Posterior vena cava (tissue), 2 donors: ENCODE measurements around the gene COL8A1. TPM values are rescaled to one million over a fixed set of nuclear protein-coding genes. Genes with fewer than 3 reads are reported as not detected.

ENCODE experiments used
- DNase-seq: peaks from one replicate; pipeline ENCODE4 v3.0.0-alpha.2; 2020; ENCODE audit warnings: low spot score
- intact Hi-C, 2 donors: fragments of 100-400 bp; cut with DNase I; formaldehyde crosslinking; loops; one replicate each; pipeline versions ENCODE4 v1.14.1 to v1.14.2; 2022 to 2023
- total RNA-seq, 2 donors: library from RNA; stranded (reverse); fragmentation: NEBNext Ultra II Directional; extraction: Animal tissue kit (Norgen Biotek cat#: 25700); gene quantifications; one replicate each; pipeline ENCODE4 v1.2.1, GENCODE V29; 2021
- donor health status: DM: yes; HTN: yes; CAD: no.
- donor health status: DM: yes; HTN: yes; CAD: no.

The COL8A1 gene
- total RNA-seq, 2 donors from 2014 or later: 80.6 to 105 TPM

GRCh38 chr3:99772171-99772570 is 133.8 kb downstream of the COL8A1 start:
- no peak for DNase-seq
- intact Hi-C loops: no loop called here

GRCh38 chr3:99772671-99773070 is 134.3 kb downstream of the COL8A1 start:
- intact Hi-C loops: no loop called here
- DNase-seq: no peak

DNA sequence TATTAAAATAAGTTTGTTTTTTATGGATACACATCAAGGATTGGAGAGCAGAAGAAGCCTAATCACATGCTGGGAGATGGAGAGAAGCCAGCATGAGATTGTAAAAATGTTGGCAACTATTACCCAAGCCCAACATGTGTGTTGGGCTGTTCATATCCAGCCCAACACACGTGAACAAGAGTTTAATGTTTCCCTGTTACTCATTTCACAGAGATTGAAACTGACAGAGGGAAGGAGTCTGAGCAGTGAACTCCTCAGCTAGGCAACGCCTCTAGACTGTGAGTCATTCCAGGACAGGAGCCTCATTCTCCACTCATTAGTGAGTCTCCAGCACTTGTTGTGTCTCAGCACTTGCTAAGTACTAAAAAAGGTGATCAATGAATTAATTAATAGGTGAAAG is 136.1 kb downstream of the COL8A1 start:
- no peak for DNase-seq
- intact Hi-C loops: no loop called here

GRCh38 chr3:99776516-99777209 is 138.3 kb downstream of the COL8A1 start:
- no peak for DNase-seq
- intact Hi-C loops: no loop called here

- intact Hi-C loops: no loop called here
- DNase-seq: no peak
These were observed 138.8 kb downstream of the COL8A1 start for GRCh38 chr3:99777210-99777549.

DNA sequence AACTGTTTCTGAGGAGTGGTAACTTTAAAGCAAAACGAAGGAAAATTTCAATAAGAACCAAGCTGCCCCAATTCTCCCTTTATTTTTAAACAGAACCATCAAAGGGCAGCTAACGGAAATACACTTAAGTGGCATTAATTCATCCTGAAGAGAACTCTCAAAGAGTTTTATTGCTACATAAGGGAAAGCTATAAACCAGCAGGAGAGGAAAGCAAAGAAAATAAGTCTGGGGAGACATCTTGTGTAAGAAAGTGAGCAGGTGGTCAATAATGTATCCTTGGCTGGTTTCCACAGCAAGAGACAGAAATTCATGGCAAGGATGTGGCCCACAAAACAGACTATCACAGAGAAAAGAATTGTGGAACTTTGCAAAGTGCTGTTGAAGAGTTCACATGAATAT is 139.3 kb downstream of the COL8A1 start:
- no peak for DNase-seq
- intact Hi-C loops: no loop called here

- no peak for DNase-seq
- intact Hi-C loops: no loop called here
These were observed 142.4 kb downstream of the COL8A1 start for GRCh38 chr3:99780749-99781148.

DNA sequence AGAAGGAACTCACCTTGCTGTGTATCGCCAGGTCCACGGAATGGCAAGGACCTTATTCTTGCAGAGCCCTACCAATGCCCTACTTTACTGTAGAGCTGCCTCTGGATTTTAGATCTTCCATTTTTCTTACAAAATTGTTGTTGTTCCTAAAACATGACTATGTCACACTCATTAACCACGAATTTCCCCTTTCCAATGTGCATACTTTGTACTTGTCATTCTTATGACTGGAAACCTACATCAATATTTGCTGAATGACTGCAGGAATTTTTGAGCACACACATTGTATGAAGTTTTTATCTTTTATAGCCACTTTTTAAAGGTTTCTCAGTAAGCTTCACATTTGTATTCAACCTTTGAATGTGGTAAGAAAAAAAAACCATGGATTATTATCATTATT is 143.4 kb downstream of the COL8A1 start:
- no peak for DNase-seq
- intact Hi-C loops: no loop called here

- DNase-seq: no peak
- intact Hi-C loops: no loop called here
These were observed 144.7 kb downstream of the COL8A1 start for GRCh38 chr3:99783011-99783573.

- no peak for DNase-seq
- intact Hi-C loops: no loop called here
These were observed 150.8 kb downstream of the COL8A1 start for GRCh38 chr3:99789011-99789721.

- intact Hi-C loops: no loop called here
- DNase-seq: no peak
These were observed 156.1 kb downstream of the COL8A1 start for GRCh38 chr3:99794485-99794884.

DNA sequence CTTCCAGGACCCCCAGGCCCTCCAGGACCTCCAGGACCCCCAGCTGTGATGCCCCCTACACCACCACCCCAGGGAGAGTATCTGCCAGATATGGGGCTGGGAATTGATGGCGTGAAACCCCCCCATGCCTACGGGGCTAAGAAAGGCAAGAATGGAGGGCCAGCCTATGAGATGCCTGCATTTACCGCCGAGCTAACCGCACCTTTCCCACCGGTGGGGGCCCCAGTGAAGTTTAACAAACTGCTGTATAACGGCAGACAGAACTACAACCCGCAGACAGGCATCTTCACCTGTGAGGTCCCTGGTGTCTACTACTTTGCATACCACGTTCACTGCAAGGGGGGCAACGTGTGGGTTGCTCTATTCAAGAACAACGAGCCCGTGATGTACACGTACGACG is 157.2 kb downstream of the COL8A1 start:
- DNase-seq: no peak
- intact Hi-C loops: no loop called here

DNA sequence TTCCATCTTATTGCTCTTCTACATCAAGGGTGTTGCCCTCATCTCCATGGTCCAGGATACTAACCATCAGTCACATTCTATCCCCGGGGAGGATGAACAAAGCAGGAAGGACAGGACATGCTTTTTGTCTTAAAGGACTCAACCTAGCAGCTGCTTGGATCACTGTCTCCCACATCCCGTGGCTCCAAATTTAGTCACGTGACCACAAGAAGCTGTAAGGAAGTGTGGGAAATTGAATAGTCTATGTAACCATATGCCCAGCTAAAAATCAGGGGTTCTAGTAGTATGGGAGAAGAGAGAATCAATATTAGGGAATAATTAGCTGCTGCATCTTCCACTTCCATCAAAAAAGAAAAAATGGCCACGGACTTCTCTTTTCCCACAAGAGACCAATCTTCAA is 161.0 kb downstream of the COL8A1 start:
- intact Hi-C loops: no loop called here
- DNase-seq: no peak

- no peak for DNase-seq
- intact Hi-C loops: no loop called here
These were observed 164.9 kb downstream of the COL8A1 start for GRCh38 chr3:99803297-99803696.

GRCh38 chr3:99805160-99805559 is 166.8 kb downstream of the COL8A1 start:
- intact Hi-C loops: no loop called here

GRCh38 chr3:99808163-99808794 is 169.9 kb downstream of the COL8A1 start:
- intact Hi-C loops: no loop called here
- no peak for DNase-seq

More at GRCh38 chr3:99805160-99805559, 166.8 kb downstream of the COL8A1 start:
- DNase-seq: no peak

DNA sequence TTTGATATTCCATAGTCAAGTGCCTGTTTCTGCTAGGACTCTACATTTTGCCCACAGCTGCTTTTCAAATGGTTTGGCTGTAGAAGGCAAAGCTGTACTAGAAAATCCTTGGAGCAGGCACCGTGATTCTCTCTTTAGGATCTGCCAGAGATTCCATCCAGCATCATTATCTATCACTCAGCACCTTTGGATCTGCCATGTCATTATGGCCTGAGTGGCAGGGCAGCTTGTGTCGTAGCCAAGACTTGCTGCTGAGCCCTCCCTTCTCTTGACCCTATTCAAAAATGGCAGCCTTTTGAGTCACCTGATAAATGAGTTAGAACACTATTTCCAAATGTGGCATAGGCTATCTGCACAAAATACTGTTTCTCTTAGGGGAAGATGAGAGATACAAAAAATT is 171.2 kb downstream of the COL8A1 start:
- DNase-seq: no peak
- intact Hi-C loops: no loop called here

GRCh38 chr3:99810403-99810802 is 172.0 kb downstream of the COL8A1 start:
- no peak for DNase-seq
- intact Hi-C loops: no loop called here

DNA sequence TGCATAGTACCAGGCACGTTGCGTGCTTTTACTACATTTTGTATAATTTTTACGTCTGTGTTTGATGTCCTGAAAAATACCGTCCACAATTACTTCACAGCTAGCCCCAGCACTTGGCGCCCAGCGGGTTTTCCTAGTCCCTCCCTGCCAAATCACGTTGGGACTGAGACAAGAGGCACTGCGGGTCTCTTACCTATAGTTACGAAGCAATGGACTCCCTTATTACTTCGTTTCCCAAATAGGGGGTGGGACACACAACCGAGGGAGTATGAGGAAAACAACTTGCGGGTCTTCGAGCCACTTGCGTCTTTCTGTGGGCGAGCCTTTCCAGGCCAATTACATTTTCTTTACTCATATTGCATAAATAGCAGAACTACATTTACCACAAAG is 178.6 kb downstream of the COL8A1 start:
- no peak for DNase-seq
- intact Hi-C loops: no loop called here

DNA sequence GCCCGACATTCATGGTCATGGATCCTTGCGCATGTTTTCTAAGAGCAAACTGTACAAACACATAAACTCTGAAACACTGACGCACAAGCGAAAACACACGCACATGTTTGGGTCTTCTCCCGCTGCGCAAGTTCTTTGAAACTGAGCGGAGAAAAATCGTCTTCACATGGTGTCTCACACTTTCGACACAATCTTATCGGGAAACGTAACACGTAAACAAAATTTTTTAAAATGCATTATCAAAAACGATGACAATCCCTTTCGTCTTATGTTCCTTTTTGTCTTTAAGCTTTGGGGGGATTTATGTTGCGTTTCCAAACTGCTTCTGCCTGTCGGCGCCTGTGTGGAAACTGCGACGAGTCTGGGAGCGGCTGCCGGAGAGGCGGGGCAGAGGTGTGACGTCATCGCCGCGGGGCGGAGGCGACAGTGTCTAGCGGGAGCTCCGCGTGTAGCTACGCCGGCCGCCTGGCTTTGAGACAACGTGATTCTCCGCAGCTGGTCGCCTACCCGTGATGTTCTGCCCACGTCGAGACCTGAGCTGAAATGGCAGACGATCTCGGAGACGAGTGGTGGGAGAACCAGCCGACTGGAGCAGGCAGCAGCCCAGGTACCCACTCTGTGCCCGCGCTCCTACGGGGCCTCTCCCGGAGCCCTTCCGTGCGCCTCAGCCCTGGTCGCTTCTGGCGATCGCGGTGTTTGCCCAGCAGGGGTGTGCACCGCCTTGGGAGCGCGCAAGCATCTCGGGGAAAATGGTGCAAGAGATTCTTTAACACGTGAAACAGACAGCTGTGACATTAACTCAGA is 179.2 kb downstream of the COL8A1 start, which contains the start of gene CMSS1:
Gene CMSS1, plus strand, starts transcription at position 426 of the 804 bp plus-strand sequence.
- peak; percentile 98 for DNase-seq
- intact Hi-C loops: no loop called here
